Activated CD8-positive, alpha-beta memory T cell treated with anti-CD3 and anti-CD28 coated beads for 4 hours (primary cell): ENCODE measurements around the gene LSP1.

ENCODE experiments used
- DNase-seq, 2 donors: peaks; one replicate each; pipeline ENCODE4 v3.0.0-alpha.2; 2020; ENCODE audit warnings: low read depth in 2 of 2

The LSP1 gene

DNA sequence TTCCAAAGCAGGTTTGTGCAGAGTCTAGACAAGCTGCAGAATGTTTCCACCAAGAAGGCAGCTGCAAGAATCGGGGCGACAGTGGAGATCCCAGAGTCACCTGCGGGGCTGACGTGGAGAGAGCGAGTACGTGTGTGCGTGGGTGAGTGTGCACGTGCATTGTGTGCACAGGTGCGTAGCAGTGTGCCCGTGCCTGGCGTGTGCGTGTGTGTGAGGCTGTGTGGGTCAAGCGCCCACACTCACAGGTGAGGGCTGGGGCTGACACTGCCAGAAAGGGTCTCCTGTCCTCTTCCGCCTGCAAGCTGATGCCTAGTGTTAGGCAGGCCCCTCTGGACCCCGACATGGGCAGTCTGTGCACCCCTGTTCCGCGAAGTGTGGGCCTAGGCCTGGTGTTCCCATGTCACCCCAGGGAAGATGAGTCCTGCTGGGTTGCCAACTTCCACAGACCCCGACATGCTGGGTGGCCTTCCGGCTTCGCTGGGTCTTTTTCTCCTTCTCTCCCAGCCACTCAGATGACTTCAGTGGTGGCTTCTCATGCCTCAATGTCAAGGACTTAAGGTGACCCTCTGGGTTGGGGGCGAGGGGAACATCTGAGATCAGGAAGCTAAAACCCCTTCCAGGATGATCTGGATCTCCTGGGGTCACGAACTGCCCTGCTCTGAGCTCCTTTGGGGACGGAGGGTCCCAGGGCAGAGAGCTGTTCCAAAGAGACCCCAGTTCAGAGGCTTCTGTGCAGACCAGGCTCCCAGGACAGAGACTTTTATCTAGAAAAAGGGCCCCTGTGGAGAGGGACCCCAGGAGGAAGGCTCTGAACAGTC is 28.5 kb upstream of the LSP1 start:
- no peak for DNase-seq

DNA sequence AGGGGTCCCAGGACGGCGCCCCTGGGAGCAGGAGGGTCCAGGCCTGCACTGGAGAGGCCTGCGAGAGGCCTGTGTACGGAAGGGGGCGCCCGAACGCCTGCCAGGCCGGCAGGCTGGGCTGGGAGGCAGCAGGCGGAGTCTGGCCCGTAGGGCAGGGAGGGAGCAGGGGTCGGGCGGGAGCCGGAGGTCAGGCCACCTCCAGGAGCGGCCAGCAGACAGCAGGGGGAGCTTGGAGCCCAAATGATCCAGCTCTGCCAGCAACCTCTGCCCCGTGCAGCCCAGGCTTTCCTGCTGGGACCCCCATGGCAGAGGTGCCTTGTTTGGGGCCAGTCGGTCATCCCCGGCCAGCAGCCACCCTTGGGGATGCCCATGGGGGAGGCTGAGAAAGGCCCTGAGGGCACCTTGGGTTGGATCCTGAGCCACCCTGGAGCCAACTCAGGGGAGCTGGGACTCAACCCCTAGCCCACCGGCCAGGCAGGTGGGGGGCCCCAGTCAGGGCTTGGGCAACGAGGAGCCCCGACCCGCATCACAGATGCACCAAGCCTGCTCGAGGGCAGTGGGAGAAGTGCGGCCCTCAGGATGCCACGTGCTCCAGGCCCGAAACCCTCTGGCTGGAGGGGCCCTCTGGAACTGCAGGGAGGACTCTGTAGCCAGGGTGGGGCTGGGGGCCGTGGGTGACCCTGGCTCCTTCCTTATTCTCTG is 27.7 kb upstream of the LSP1 start:
- no peak for DNase-seq

- no peak for DNase-seq
Observed at GRCh38 chr11:1825785-1826451, 27.0 kb upstream of the LSP1 start.

DNA sequence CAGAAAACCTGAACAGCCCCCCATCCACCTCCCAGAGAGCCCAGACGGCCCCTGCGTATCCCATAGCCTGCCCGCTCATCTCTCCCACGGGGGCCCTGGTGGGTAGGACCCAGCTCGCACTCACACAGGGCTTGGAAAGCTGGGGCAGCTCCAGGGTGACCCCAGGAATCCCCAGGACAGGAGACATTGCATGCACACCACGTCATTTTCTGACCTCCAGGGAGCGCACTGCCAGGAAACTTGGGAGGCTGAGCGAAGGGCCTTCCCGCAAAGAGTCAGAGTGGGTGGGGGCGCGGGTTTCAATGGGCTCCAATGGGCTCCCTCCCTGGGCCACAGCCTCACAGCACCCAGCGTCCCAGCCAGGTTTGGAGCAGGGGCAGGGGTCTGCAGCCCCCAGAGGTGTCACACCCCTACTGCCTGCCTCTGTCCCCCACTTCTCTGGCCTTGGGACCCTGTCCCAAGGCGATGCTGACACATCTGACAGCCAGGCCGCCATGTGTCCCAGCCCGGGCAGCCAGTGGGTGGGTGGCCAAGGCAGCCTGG is 26.3 kb upstream of the LSP1 start:
- DNase-seq, result no peak

GRCh38 chr11:1827095-1827813 is 25.6 kb upstream of the LSP1 start:
- DNase-seq, result no peak

DNA sequence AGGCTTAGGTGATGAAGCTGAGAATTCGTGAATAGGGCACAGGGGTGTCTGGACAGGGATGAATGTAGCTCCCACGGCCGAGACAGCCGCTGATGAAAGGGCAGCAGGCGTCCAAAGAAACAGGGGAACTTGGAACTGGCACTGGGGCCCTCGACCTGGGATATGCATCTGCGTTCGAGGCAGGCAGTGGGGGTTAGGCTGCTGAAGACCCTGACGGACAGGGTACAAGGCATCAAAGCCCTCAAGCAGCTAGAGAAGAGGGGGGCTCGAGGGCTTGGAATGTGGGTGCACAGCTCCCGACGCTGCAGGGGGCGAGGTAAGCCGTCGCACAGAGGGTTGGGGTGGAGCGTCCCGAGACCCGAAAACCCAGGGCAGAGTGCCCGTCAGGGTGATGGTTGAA is 25.0 kb upstream of the LSP1 start:
- no peak for DNase-seq

DNA sequence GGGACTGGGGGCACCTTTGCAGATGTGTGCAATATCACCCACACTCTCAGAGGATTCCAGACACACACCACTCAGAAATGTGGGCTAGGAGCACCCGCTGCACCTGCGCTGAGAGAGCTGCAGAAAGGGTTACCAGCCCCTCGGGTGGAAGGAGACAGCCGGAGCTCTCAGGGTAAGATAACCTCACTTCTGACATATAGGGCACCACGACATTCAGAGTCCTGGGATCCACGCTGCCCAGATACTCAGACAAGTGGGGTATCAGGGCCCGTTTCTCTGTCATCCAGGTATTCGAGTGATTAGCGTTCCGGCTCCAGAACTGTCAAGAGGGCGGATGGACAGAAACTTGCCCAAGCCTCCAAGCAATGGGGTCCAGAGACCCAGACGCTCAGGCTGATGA is 24.3 kb upstream of the LSP1 start:
- DNase-seq, result no peak

DNA sequence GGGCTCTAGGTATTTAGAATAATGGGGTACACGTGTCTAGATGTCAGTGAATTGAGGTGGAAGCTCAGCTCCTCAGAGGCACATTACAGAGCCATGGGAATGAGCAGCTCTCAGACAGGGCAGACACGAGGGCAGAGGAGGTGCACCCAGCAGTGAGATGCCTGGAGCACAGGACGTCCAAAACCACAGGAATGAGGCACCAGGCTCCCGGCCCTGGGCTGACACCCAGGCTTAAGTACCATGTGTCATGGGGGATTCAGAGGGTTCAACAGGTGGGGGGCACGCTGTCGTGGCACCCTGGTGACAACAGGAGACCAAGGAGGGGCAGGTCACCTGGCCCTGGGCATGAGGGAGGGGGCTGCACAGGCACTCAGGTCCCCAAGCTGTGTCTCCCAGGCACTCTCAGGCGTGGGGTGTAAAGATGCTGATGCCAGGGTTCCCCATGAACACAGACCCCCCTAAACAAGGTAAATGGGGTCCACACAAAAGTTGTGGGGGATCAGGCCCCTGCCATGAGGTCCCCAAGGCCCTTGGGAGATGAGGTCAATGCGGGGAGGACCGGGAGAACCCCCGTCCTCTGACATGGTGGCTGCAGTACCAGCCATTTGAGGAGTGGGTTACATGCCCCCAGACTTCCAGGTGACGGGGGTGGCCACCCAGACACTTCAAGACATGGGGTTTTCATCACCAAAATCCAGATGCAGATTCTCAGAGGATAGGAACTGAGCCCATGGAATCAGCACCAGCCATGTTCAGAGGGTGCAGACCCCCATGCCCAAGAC is 23.7 kb upstream of the LSP1 start:
- DNase-seq, result no peak

GRCh38 chr11:1830004-1830321 is 22.9 kb upstream of the LSP1 start:
- no peak for DNase-seq

- DNase-seq, result no peak
Observed at GRCh38 chr11:1830322-1831223, 22.3 kb upstream of the LSP1 start.

- DNase-seq, result no peak
Observed at GRCh38 chr11:1831338-1832210, 21.3 kb upstream of the LSP1 start.

DNA sequence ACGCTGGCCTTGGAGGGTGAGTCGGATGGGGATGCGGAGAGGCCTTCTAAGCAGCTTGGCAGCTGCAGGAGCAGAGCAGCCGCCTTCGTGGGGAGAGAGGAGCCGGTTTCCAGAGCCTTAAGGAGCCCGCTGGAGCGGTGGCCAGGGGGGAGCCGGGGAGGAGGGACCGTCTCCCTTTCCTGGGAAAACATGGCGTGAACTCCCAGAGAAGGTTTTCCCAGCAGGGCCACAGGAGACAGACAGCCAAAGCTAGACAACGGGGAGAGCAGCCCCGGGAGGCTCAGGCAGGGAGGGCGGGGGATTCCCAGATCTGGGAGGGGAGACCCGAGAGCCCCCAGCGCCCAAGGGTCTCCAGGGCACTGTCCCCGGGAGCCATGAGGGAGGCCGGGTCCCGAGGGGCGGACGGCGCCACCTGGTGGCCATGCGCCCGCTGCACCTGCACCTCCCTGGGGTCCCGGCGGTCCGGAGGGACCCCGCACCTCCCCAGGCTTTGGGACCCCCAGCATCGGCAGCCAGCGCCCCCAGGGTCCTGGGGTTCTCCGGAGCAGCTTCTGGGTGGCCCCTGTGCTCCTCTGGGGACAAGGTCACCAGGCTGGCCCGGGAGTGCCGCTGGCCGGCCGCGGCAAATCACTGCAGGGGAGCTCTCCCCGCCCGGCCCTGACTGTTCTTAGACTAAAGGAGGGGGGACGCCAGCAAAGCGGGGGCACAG is 20.5 kb upstream of the LSP1 start:
- peak in 1 of 2 donors; percentile 23 for DNase-seq

DNA sequence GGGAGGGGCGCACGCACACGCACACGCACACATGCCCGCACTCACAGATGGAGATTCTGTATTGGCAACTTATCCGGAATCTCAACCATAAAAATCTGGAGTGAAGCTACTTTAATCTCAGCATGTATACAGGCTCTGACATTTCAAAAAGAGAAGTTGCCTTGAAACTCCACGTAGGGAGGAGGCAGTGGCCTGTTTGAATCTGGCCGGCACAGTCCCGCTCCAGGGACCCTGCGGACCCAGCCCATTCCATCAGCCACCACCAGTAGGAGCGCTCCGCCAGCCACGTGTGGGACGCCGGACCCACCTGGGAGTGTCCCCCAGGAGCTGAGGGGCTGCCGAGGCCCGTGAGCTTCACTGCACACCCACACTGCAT is 20.0 kb upstream of the LSP1 start:
- DNase-seq, result no peak

GRCh38 chr11:1834062-1834610 is 18.7 kb upstream of the LSP1 start:
- no peak for DNase-seq

GRCh38 chr11:1834779-1835670 is 17.9 kb upstream of the LSP1 start, which contains the start of gene SYT8:
Gene SYT8 (plus strand): TSS chr11:1834990. CDS start chr11:1835106, 116 bp downstream.
- DNase-seq, result no peak

GRCh38 chr11:1835671-1836010 is 17.2 kb upstream of the LSP1 start:
- DNase-seq, result no peak
